GM12878 (cell line): Measurements from ENCODE around the gene VTCN1. TPM values are rescaled to one million over a fixed set of nuclear protein-coding genes. Genes with fewer than 3 reads are reported as not detected.

ENCODE experiments used
- ATAC-seq: fragments of 200-7000 bp; cut with Tn5 transposase; 3 replicates; pipeline ENCODE4 v1.9.1; 2020; ENCODE audit warnings: mild to moderate bottlenecking, moderate library complexity
- BruUV-seq: library from RNA; stranded (reverse); fragments of 400-500 nt; replicated peaks from 2 replicates; lab custom pipeline; 2021; lab: Mats Ljungman, UMichigan
- CTCF ChIA-PET: fragments of 300-600 bp; sonication (Branson Sonifier 250); formaldehyde crosslinking; extraction: SDS; loops from one replicate; lab custom pipeline; 2021; ENCODE audit warnings: inconsistent platforms; lab: Yijun Ruan, JAX
- POLR2A ChIA-PET: fragments of 350-600 bp; formaldehyde crosslinking; extraction: SDS; loops from one replicate; lab custom pipeline; 2021; ENCODE audit warnings: inconsistent platforms; lab: Charles Lee
- RAD21 ChIA-PET: fragments of 300-600 bp; sonication (Branson Sonifier 250); formaldehyde crosslinking; loops from one replicate; lab custom pipeline; 2023; ENCODE audit warnings: antibody characterized with exemption; ENCODE audit not compliant: unreplicated experiment; lab: Charles Lee
- SMC1A ChIA-PET: fragments of 300-600 bp; sonication (Branson Sonifier 250); formaldehyde crosslinking; loops from one replicate; lab custom pipeline; 2023; ENCODE audit not compliant: unreplicated experiment, uncharacterized antibody; lab: Charles Lee
- DNase-seq: peaks from one replicate; pipeline ENCODE4 v3.0.0-alpha.2; 2011; ENCODE audit warnings: low read depth, low spot score
- FAIRE-seq: peaks from 3 replicates; lab custom pipeline; 2011; peaks lifted over from hg19 to GRCh38; lab: Jason Lieb, UNC
- H2AFZ ChIP-seq: 2 replicates; pipeline ENCODE4 v1.6.0; 2011; ENCODE audit warnings: low read depth, low read length, control low read depth; ENCODE audit not compliant: control insufficient read depth
- H3K27ac ChIP-seq: 2 replicates; pipeline ENCODE4 v1.5.1; 2011; ENCODE audit warnings: control low read depth; ENCODE audit not compliant: control insufficient read depth, insufficient read depth
- H3K27me3 ChIP-seq, 2 experiments: replicated peaks in 1 of 2; 2 replicates each; pipeline versions ENCODE4 v1.6.0 to v1.6.1; 2011; ENCODE audit warnings: low read length in 1 of 2; ENCODE audit not compliant: control insufficient read depth in 2 of 2, insufficient read depth in 2 of 2
- H3K36me3 ChIP-seq, 2 experiments: 2 replicates each; pipeline ENCODE4 v1.5.1; 2011; ENCODE audit warnings: low read length in 1 of 2; ENCODE audit not compliant: control insufficient read depth in 2 of 2, insufficient read depth in 2 of 2
- H3K4me1 ChIP-seq: 2 replicates; pipeline ENCODE4 v1.6.1; 2011; ENCODE audit warnings: mild to moderate bottlenecking, low read length, moderate library complexity, mixed read lengths; ENCODE audit not compliant: control insufficient read depth, insufficient read depth
- H3K4me2 ChIP-seq: 2 replicates; pipeline ENCODE4 v1.6.0; 2011; ENCODE audit warnings: control low read depth; ENCODE audit not compliant: control insufficient read depth, insufficient read depth
- H3K4me3 ChIP-seq: fragments of 200-600 bp; sonication (generic); 2 replicates; pipeline ENCODE4 v1.5.1; 2016
- H3K79me2 ChIP-seq: 2 replicates; pipeline ENCODE4 v1.6.0; 2011; ENCODE audit warnings: low read length; ENCODE audit not compliant: control insufficient read depth, insufficient read depth
- H3K9ac ChIP-seq: 2 replicates; pipeline ENCODE4 v1.8.0; 2011; ENCODE audit warnings: low read length, control low read depth, mixed read lengths; ENCODE audit not compliant: control insufficient read depth, insufficient read depth
- H3K9me3 ChIP-seq: replicated peaks from 3 replicates; pipeline ENCODE4 v1.5.1; 2011; ENCODE audit warnings: mild to moderate bottlenecking, low read length; ENCODE audit not compliant: control insufficient read depth, insufficient read depth
- H4K20me1 ChIP-seq: 2 replicates; pipeline ENCODE4 v1.6.0; 2011; ENCODE audit not compliant: control insufficient read depth, insufficient read depth
- DPF2 ChIP-seq: fragments of 450-650 bp; IDR thresholded peaks from 2 replicates; pipeline ENCODE4 v1.6.1; 2017; ENCODE audit warnings: mild to moderate bottlenecking
- EP300 ChIP-seq, 2 experiments: fragments of 150-350 bp in 1 of 2; IDR thresholded peaks; 2 replicates each; pipeline ENCODE4 v1.6.1; 2011 to 2012; ENCODE audit warnings: low read depth in 2 of 2, low read length in 2 of 2, borderline replicate concordance in 1 of 2, improper control_type of control experiment in 1 of 2, inconsistent platforms in 1 of 2; ENCODE audit not compliant: control insufficient read depth in 1 of 2
- FOS ChIP-seq: IDR thresholded peaks from 3 replicates; pipeline ENCODE4 v1.6.1; 2011; ENCODE audit warnings: borderline replicate concordance; ENCODE audit not compliant: insufficient read length; ENCODE audit errors: extremely low read depth
- FOXM1 ChIP-seq: IDR thresholded peaks from 2 replicates; pipeline ENCODE4 v1.6.1; 2012; ENCODE audit warnings: low read depth, mild to moderate bottlenecking, inconsistent platforms, low read length, moderate library complexity
- IKZF2 ChIP-seq, 2 experiments: fragments of 450-650 bp; IDR thresholded peaks; 2 replicates each; pipeline ENCODE4 v1.6.1; 2017; ENCODE audit warnings: mild to moderate bottlenecking in 2 of 2, moderate library complexity in 2 of 2
- IRF4 ChIP-seq: IDR thresholded peaks from 2 replicates; pipeline ENCODE4 v1.6.1; 2011; ENCODE audit warnings: low read depth, low read length
- JUNB ChIP-seq: IDR thresholded peaks from 2 replicates; pipeline ENCODE4 v1.6.1; 2016; ENCODE audit warnings: antibody characterized with exemption, mild to moderate bottlenecking
- NBN ChIP-seq: fragments of 450-650 bp; IDR thresholded peaks from 2 replicates; pipeline ENCODE4 v1.6.1; 2016
- NFYA ChIP-seq: IDR thresholded peaks from 2 replicates; pipeline ENCODE4 v1.6.1; 2011; ENCODE audit warnings: low read depth, mild to moderate bottlenecking, low read length, improper control_type of control experiment, borderline replicate concordance
- RFX5 ChIP-seq: IDR thresholded peaks from 2 replicates; pipeline ENCODE4 v1.6.1; 2011; ENCODE audit warnings: low read depth, low read length, improper control_type of control experiment
- SMARCA5 ChIP-seq: fragments of 450-650 bp; IDR thresholded peaks from 2 replicates; pipeline ENCODE4 v1.6.1; 2017; ENCODE audit warnings: mild to moderate bottlenecking
- STAT1 ChIP-seq: fragments of 450-650 bp; conservative IDR thresholded peaks from 2 replicates; pipeline ENCODE4 v1.6.1; 2014; ENCODE audit warnings: antibody characterized with exemption, mild to moderate bottlenecking
- TCF7 ChIP-seq: IDR thresholded peaks from 2 replicates; pipeline ENCODE4 v1.6.1; 2014; ENCODE audit warnings: antibody characterized with exemption, borderline replicate concordance
- YY1 ChIP-seq: IDR thresholded peaks from 2 replicates; pipeline ENCODE4 v1.6.1; 2011; ENCODE audit warnings: low read depth, mild to moderate bottlenecking, low read length
- ZNF24 ChIP-seq: fragments of 450-650 bp; IDR thresholded peaks from 2 replicates; pipeline ENCODE4 v1.6.1; 2017; ENCODE audit warnings: antibody characterized with exemption, mild to moderate bottlenecking
- WGBS: methylation state at CpG from one replicate; pipeline ENCODE4 v1.1.6; 2016; ENCODE audit warnings: low lambda C conversion rate; ENCODE audit not compliant: insufficient replicate concordance, insufficient coverage; ENCODE audit errors: missing lambda C conversion rate; 5-methylcytosine and 5-hydroxymethylcytosine counted together
- in situ Hi-C: fragments of 300-500 bp; cut with MboI; formaldehyde crosslinking; loops from 9 replicates; pipeline ENCODE4 v1.14.3; 2018; ENCODE audit warnings: mixed read lengths
- intact Hi-C: fragments of 100-400 bp; cut with micrococcal nuclease; formaldehyde crosslinking; loops from one replicate; pipeline ENCODE4 v1.14.2; 2022; ENCODE audit not compliant: unreplicated experiment
- polyA plus RNA-seq, 11 experiments: library from polyadenylated mRNA; depleted of rRNA in 4 of 11; unstranded in 6 of 11; stranded (reverse) in 5 of 11; fragments of >200 nt; fragmentation: Nextera tagmentation in 4 of 11; fragmentation: Illumina TruSeq in 1 of 11; extraction: Ambion mirVana in 4 of 11; extraction: Trizol in 1 of 11; gene quantifications; 1 replicate in 1 of 11; 2 replicates in 10 of 11; pipeline versions ENCODE4 v1.2.1 to v1.2.3, GENCODE V29; 2011 to 2016; ENCODE audit warnings: inconsistent platforms in 2 of 11, missing spikeins in 2 of 11, low read depth in 1 of 11
- total RNA-seq, 4 experiments: library from RNA; depleted of rRNA in 3 of 4; stranded (reverse); fragments of >200 nt in 3 of 4; fragmentation: Illumina TruSeq in 1 of 4; extraction: Trizol in 1 of 4; gene quantifications; 2 replicates each; pipeline versions ENCODE4 v1.2.1 to v1.2.3, GENCODE V29; 2013 to 2021
- TF ChIP-seq, protein P1 (sequence below): fragments of 450-650 bp; IDR thresholded peaks from 2 replicates; pipeline ENCODE4 v1.6.1; 2018; ENCODE audit warnings: mild to moderate bottlenecking, low read depth, moderate library complexity; ENCODE audit not compliant: partially characterized antibody

VTCN1 gene
- total and polyA plus RNA-seq, 10 of the 15 experiments (the other 5 are each of a cell fraction or from before 2014, with no cell fraction given) = not detected

DNA sequence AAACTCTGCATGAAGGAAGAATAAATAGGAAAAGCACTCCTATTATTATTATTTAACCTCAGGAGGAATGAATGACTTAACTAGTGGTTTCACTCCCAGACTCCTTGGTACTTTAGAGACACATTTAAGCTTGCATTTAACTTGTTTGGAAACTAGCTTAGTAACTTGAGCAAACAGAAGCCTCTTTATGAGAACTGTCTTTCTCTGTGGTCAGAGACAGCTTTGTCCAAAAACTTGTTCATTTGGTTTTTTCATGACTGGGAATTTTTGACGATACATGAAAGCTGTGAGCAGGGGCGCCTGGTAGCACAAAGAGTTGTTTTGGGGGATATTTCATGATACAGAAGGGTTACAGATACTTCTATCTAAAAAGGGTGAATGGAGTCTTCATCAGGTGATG is 33.6 kb upstream of the VTCN1 start:
- no peak for TF ChIP-seq FOS
- no peak for TF ChIP-seq YY1
- TF ChIP-seq IRF4 = no peak
- no peak for TF ChIP-seq JUNB
- no peak for TF ChIP-seq ZNF24
- TF ChIP-seq DPF2 = no peak
- TF ChIP-seq IKZF2 (IDR thresholded peaks at IDR 0.05) = no peak
- TF ChIP-seq NBN = no peak
- TF ChIP-seq NFYA = no peak
- TF ChIP-seq SMARCA5 = no peak
- TF ChIP-seq FOXM1 = no peak
- TF ChIP-seq TCF7 = no peak
- TF ChIP-seq RFX5 = no peak
- no peak for TF ChIP-seq STAT1
- TF ChIP-seq EP300 (IDR thresholded peaks at IDR 0.05; ENCODE audit: borderline replicate concordance in 1 of 2, control insufficient read depth in 1 of 2, low read depth in 2 of 2, low read length in 2 of 2) = no peak
- TF ChIP-seq, protein P1, sequence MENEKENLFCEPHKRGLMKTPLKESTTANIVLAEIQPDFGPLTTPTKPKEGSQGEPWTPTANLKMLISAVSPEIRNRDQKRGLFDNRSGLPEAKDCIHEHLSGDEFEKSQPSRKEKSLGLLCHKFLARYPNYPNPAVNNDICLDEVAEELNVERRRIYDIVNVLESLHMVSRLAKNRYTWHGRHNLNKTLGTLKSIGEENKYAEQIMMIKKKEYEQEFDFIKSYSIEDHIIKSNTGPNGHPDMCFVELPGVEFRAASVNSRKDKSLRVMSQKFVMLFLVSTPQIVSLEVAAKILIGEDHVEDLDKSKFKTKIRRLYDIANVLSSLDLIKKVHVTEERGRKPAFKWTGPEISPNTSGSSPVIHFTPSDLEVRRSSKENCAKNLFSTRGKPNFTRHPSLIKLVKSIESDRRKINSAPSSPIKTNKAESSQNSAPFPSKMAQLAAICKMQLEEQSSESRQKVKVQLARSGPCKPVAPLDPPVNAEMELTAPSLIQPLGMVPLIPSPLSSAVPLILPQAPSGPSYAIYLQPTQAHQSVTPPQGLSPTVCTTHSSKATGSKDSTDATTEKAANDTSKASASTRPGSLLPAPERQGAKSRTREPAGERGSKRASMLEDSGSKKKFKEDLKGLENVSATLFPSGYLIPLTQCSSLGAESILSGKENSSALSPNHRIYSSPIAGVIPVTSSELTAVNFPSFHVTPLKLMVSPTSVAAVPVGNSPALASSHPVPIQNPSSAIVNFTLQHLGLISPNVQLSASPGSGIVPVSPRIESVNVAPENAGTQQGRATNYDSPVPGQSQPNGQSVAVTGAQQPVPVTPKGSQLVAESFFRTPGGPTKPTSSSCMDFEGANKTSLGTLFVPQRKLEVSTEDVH = no peak
- Histone ChIP-seq H3K9me3 (no peaks in the 10 kb centered on the region), H3K4me2 (no peak overlapping the region), H3K4me1 (no peaks in the 10 kb centered on the region), H3K36me3 (no peaks in the 10 kb centered on the region; a peak in 1 of 4 replicates), H3K27me3 (no peaks in the 10 kb centered on the region; a peak in 1 of 4 replicates), H3K4me3 (no peak overlapping the region), H3K9ac (no peak overlapping the region), H2AFZ (no peak overlapping the region), H3K27ac (no peak overlapping the region), H3K79me2 (no peaks in the 10 kb centered on the region), H4K20me1 (no peaks in the 10 kb centered on the region)
- in situ Hi-C loops (no loop called here), intact Hi-C loops (no loop called here)
- ChIA-PET POLR2A (no interaction called here), CTCF (no interaction called here), SMC1A (no interaction called here), RAD21 (no interaction called here)
- FAIRE-seq (no peak), ATAC-seq (no peak), DNase-seq (no peak)
- BruUV-seq = no TSS peak
- 44% methylated on average over 2 of the region's 2 CpGs for WGBS
